Ovary (tissue), 9 donors: ENCODE results near the gene SIK2. TPM values are rescaled to one million over a fixed set of nuclear protein-coding genes. Genes with fewer than 3 reads are reported as not detected.
A peak's percentile ranks its signal among the peaks of the same experiment; 100 is the strongest.
"Not testable (repeated sequence)": the region's sequence is repeated elsewhere in the genome, so short reads cannot be mapped to it uniquely, and the experiment has no call there.

Experiments
- DNase-seq, 5 donors: peaks; one replicate each; pipeline ENCODE4 v3.0.0-alpha.2; 2019 to 2020
- H3K27ac ChIP-seq, 2 donors: fragments of 200-600 bp; one replicate each; pipeline versions ENCODE4 v1.5.1 to v1.8.0; 2019 to 2022
- H3K27me3 ChIP-seq: fragments of 200-600 bp; one replicate; pipeline ENCODE4 v1.8.0; 2022
- H3K36me3 ChIP-seq: fragments of 200-600 bp; sonication (generic); one replicate; pipeline ENCODE4 v1.5.1; 2019
- H3K4me1 ChIP-seq: one replicate; pipeline ENCODE4 v1.8.1; 2013; ENCODE audit warnings: mild to moderate bottlenecking, moderate library complexity; ENCODE audit not compliant: insufficient read depth
- H3K4me3 ChIP-seq: fragments of 200-600 bp; sonication (generic); one replicate; pipeline ENCODE4 v1.5.1; 2017
- H3K9me3 ChIP-seq, 2 donors: fragments of 200-600 bp in 1 of 2; sonication (generic) in 1 of 2; one replicate each; pipeline versions ENCODE4 v1.5.1 to v1.8.1; 2013 to 2019; ENCODE audit warnings: mild to moderate bottlenecking in 1 of 2, moderate library complexity in 1 of 2
- CTCF ChIP-seq, 3 donors: fragments of 450-650 bp in 2 of 3; fragments of 200-600 bp in 1 of 3; IDR thresholded peaks; one replicate each; pipeline versions ENCODE4 v1.5.1 to v1.8.0; 2016 to 2022; ENCODE audit warnings: antibody characterized with exemption in 3 of 3, mild to moderate bottlenecking in 1 of 3
- EP300 ChIP-seq: sonication (generic); formaldehyde crosslinking; IDR thresholded peaks from one replicate; pipeline ENCODE4 v1.6.1; 2017; ENCODE audit warnings: antibody characterized with exemption
- POLR2A ChIP-seq: fragments of 450-650 bp; IDR thresholded peaks from one replicate; pipeline ENCODE4 v1.6.1; 2017; ENCODE audit warnings: antibody characterized with exemption, mild to moderate bottlenecking, moderate library complexity
- WGBS, 3 donors: extraction: QIAGEN DNeasy Blood & Tissue Kit in 1 of 3; methylation state at CpG; one replicate each; pipeline versions ENCODE4 v1.1.5 to v1.1.7; 2013 to 2017; 5-methylcytosine and 5-hydroxymethylcytosine counted together
- intact Hi-C, 4 donors: fragments of 100-400 bp; cut with DNase I; formaldehyde crosslinking; loops; one replicate each; pipeline versions ENCODE4 v1.11.0 to v1.15.1; 2022 to 2023
- polyA plus RNA-seq, 2 donors: library from polyadenylated mRNA; stranded (reverse); fragments of 200-250 nt in 1 of 2; fragments of 350-450 nt in 1 of 2; fragmentation: Illumina TruSeq in 1 of 2; extraction: RNeasy Lipid Tissue Mini Kit (QIAGEN cat#74804) in 1 of 2; gene quantifications; one replicate each; pipeline ENCODE4 v1.2.3, GENCODE V29; 2013 to 2014
- total RNA-seq, 7 donors: library from RNA; depleted of rRNA in 2 of 7; stranded (reverse); fragments of >200 nt in 2 of 7; fragmentation: NEBNext Ultra II Directional in 3 of 7; extraction: Animal tissue kit (Norgen Biotek cat#: 25700) in 3 of 7; gene quantifications; one replicate each; pipeline versions ENCODE4 v1.1.0 to v1.2.4, GENCODE V29; 2016 to 2023
- donor health status: DM: no; HTN: no; CAD: no; lungs with moderate emphysema.
- donor health status: DM: no; HTN: no; CAD: no.
- donor health status: Bipolar disorder and iron deficiency.
- donor health status: DM: yes; HTN: yes; CAD: no.
- donor health status: DM: no; HTN: no; CAD: no.
- donor health status: DM: yes; HTN: yes; CAD: no.

Gene SIK2
- total and polyA plus RNA-seq, 9 donors: 13.7 to 50.5 (median 26.8) TPM

- Histone ChIP-seq H3K4me3 (no peak overlapping the region), H3K36me3 (no peaks in the 10 kb centered on the region), H3K27ac (peak overlapping the region in 1 of 2 donors; percentile 70), H3K9me3 (no peaks in the 10 kb centered on the region), H3K4me1 (no peaks in the 10 kb centered on the region), H3K27me3 (no peaks in the 10 kb centered on the region)
- DNase-seq: peak; percentile 73 to 83 (median 79)
- WGBS, 3 donors: 8 to 25% (median 9%) methylated on average over 9 of the region's 9 CpGs
- intact Hi-C loops: no loop called here
- TF ChIP-seq POLR2A: no peak
- TF ChIP-seq CTCF (IDR thresholded peaks at IDR 0.05): no peak
- no peak for TF ChIP-seq EP300
Measured at GRCh38 chr11:111707039-111707690, 104.9 kb downstream of the SIK2 start.

- WGBS, 3 donors: 84 to 93% (median 91%) methylated on average over 5 of the region's 5 CpGs
- Histone ChIP-seq H3K27ac (peak overlapping the region in 1 of 2 donors; percentile 70), H3K4me1 (no peaks in the 10 kb centered on the region), H3K4me3 (no peak overlapping the region), H3K27me3 (no peaks in the 10 kb centered on the region), H3K36me3 (no peaks in the 10 kb centered on the region), H3K9me3 (no peaks in the 10 kb centered on the region)
- TF ChIP-seq POLR2A (no peak), CTCF (IDR thresholded peaks at IDR 0.05) (no peak), EP300 (no peak)
- no peak for DNase-seq
- intact Hi-C loops: no loop called here
Measured at GRCh38 chr11:111707691-111708067, 105.4 kb downstream of the SIK2 start.

- no peaks in the 10 kb centered on the region for H3K9me3 ChIP-seq
- H3K4me1 ChIP-seq: peaks cover 5% of the 10 kb centered on the region
- H3K4me3 ChIP-seq: no peak overlapping the region
- H3K27me3 ChIP-seq: no peaks in the 10 kb centered on the region
- DNase-seq: no peak
- H3K27ac ChIP-seq: no peak overlapping the region
- TF ChIP-seq CTCF (IDR thresholded peaks at IDR 0.05) (no peak), EP300 (no peak), POLR2A (no peak)
- intact Hi-C loops: no loop called here
- WGBS, 3 donors: 96 to 98% (median 98%) methylated on average over 4 of the region's 4 CpGs
- no peaks in the 10 kb centered on the region for H3K36me3 ChIP-seq
Measured at GRCh38 chr11:111714522-111714921, 112.3 kb downstream of the SIK2 start.

- 77 to 82% (median 78%) methylated on average over 5 of the region's 5 CpGs for WGBS, 3 donors
- H3K27ac ChIP-seq: no peak overlapping the region
- no peak for DNase-seq
- no peak for TF ChIP-seq EP300
- TF ChIP-seq CTCF (IDR thresholded peaks at IDR 0.05): no peak
- TF ChIP-seq POLR2A: no peak
- intact Hi-C loops: no loop called here
- H3K36me3 ChIP-seq: no peaks in the 10 kb centered on the region
- H3K27me3 ChIP-seq: no peaks in the 10 kb centered on the region
- no peaks in the 10 kb centered on the region for H3K9me3 ChIP-seq
- H3K4me3 ChIP-seq: no peak overlapping the region
- H3K4me1 ChIP-seq: peaks cover 6% of the 10 kb centered on the region
Measured at GRCh38 chr11:111715142-111715816, 113.0 kb downstream of the SIK2 start.

GRCh38 chr11:111717660-111718059, 115.4 kb downstream of the SIK2 start:
- H3K27ac ChIP-seq, H3K27me3 ChIP-seq, H3K36me3 ChIP-seq, intact Hi-C loops, DNase-seq, H3K4me3 ChIP-seq, H3K9me3 ChIP-seq: not testable (repeated sequence)
- peaks cover 11% of the 10 kb centered on the region for H3K4me1 ChIP-seq
- 94 to 96% (median 95%) methylated on average over 3 of the region's 3 CpGs for WGBS, 3 donors
